HG03025 (cell line): ENCODE measurements around the gene CEACAM18.
"Not testable (repeated sequence)": the region's sequence is repeated elsewhere in the genome, so short reads cannot be mapped to it uniquely, and the experiment has no call there.

ENCODE experiments used
- ATAC-seq: cut with Tn5 transposase; IDR thresholded peaks from one replicate; pipeline ENCODE4 v1.9.1; 2021; ENCODE audit warnings: mild to moderate bottlenecking, moderate library complexity; ENCODE audit not compliant: unreplicated experiment, low FRiP score

The CEACAM18 gene

GRCh38 chr19:51478381-51479234 lies at the start of gene CEACAM18:
Gene CEACAM18, plus strand, starts transcription at chr19:51478539.
- ATAC-seq, result no peak

- no peak for ATAC-seq
Measured at GRCh38 chr19:51430221-51430620, 48.1 kb upstream of the CEACAM18 start.

- no peak for ATAC-seq
Measured at GRCh38 chr19:51431124-51431523, 47.2 kb upstream of the CEACAM18 start.

- no peak for ATAC-seq
Measured at GRCh38 chr19:51433043-51433442, 45.3 kb upstream of the CEACAM18 start.

GRCh38 chr19:51434456-51434855 lies 43.9 kb upstream of the CEACAM18 start:
- no peak for ATAC-seq

GRCh38 chr19:51439021-51439465 lies 39.3 kb upstream of the CEACAM18 start:
- ATAC-seq, result no peak

- no peak for ATAC-seq
Measured at GRCh38 chr19:51440052-51440451, 38.3 kb upstream of the CEACAM18 start.

GRCh38 chr19:51440846-51441409 lies 37.4 kb upstream of the CEACAM18 start:
- no peak for ATAC-seq

GRCh38 chr19:51441410-51442390 lies 36.6 kb upstream of the CEACAM18 start:
- ATAC-seq, result peak; percentile 68

- ATAC-seq, result not testable (repeated sequence)
Measured at GRCh38 chr19:51447510-51447909, 30.8 kb upstream of the CEACAM18 start.

- no peak for ATAC-seq
Measured at GRCh38 chr19:51448011-51448410, 30.3 kb upstream of the CEACAM18 start.

- no peak for ATAC-seq
Measured at GRCh38 chr19:51448411-51449016, 29.8 kb upstream of the CEACAM18 start.

- ATAC-seq, result no peak
Measured at GRCh38 chr19:51450730-51451307, 27.5 kb upstream of the CEACAM18 start.

- ATAC-seq, result no peak
Measured at GRCh38 chr19:51456541-51457290, 21.6 kb upstream of the CEACAM18 start.

GRCh38 chr19:51457351-51458013 lies 20.9 kb upstream of the CEACAM18 start:
- ATAC-seq, result no peak

- no peak for ATAC-seq
Measured at GRCh38 chr19:51458051-51458645, 20.2 kb upstream of the CEACAM18 start, which contains the start of gene SIGLEC8. Gene SIGLEC8, minus strand, starts transcription at chr19:51458454. Its CDS starts 67 bp downstream, at chr19:51458387.

- ATAC-seq, result no peak
Measured at GRCh38 chr19:51458899-51459505, 19.3 kb upstream of the CEACAM18 start.
